Gastrocnemius medialis (tissue), 4 donors: ENCODE results near the gene PDE4B.

ENCODE experiments used
- POLR2A ChIP-seq, 2 donors: fragments of 450-650 bp; IDR thresholded peaks; one replicate each; pipeline ENCODE4 v1.6.1; 2017; ENCODE audit warnings: antibody characterized with exemption in 2 of 2, mild to moderate bottlenecking in 2 of 2, moderate library complexity in 2 of 2
- TF ChIP-seq, protein P1 (sequence below), 5 experiments: fragments of 450-650 bp in 3 of 5; fragments of 200-600 bp in 2 of 5; sonication (generic) in 2 of 5; IDR thresholded peaks in 4 of 5; conservative IDR thresholded peaks in 1 of 5; 1 replicate in 4 of 5; 2 replicates in 1 of 5; pipeline ENCODE4 v1.5.1; 2016 to 2019; ENCODE audit warnings: antibody characterized with exemption in 5 of 5, mild to moderate bottlenecking in 3 of 5, moderate library complexity in 3 of 5

DNA sequence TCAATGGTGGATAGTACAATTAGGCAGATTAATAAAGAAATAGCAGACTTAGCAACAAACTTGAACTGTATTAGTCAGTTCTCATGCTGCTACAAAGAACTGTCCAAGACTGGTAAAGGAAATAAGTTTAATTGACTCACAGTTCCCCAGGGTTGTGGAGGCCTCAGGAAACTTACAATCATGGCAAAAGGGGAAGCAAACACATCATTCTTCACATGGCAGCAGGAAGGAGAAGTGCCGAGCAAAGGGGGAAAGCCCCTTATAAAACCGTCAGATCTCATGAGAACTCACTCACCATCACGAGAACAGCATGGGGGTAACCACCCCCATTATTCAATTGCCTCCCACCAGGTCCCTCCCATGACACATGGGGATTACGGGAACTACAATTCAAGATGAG is 27.1 kb upstream of the PDE4B start:
- TF ChIP-seq, protein P1, sequence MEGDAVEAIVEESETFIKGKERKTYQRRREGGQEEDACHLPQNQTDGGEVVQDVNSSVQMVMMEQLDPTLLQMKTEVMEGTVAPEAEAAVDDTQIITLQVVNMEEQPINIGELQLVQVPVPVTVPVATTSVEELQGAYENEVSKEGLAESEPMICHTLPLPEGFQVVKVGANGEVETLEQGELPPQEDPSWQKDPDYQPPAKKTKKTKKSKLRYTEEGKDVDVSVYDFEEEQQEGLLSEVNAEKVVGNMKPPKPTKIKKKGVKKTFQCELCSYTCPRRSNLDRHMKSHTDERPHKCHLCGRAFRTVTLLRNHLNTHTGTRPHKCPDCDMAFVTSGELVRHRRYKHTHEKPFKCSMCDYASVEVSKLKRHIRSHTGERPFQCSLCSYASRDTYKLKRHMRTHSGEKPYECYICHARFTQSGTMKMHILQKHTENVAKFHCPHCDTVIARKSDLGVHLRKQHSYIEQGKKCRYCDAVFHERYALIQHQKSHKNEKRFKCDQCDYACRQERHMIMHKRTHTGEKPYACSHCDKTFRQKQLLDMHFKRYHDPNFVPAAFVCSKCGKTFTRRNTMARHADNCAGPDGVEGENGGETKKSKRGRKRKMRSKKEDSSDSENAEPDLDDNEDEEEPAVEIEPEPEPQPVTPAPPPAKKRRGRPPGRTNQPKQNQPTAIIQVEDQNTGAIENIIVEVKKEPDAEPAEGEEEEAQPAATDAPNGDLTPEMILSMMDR (IDR thresholded peaks at IDR 0.05 in 4 of 5, conservative IDR thresholded peaks at IDR 0.05 in 1 of 5), result no peak
- TF ChIP-seq POLR2A (IDR thresholded peaks at IDR 0.05), result no peak
